Kidney epithelial cell (primary cell): ENCODE data around the gene RNU6-9. TPM values are rescaled to one million over a fixed set of nuclear protein-coding genes. Genes with fewer than 3 reads are reported as not detected.

Experiments used
- DNase-seq: peaks from one replicate; pipeline ENCODE4 v3.0.0-alpha.2; 2010; ENCODE audit warnings: low read depth
- H3K27me3 ChIP-seq: 2 replicates; pipeline ENCODE4 v1.6.0; 2011; ENCODE audit warnings: low read length; ENCODE audit not compliant: control insufficient read depth, insufficient read depth
- H3K36me3 ChIP-seq: 2 replicates; pipeline ENCODE4 v1.5.1; 2011; ENCODE audit warnings: low read length; ENCODE audit not compliant: control insufficient read depth, insufficient read depth
- H3K4me3 ChIP-seq: 2 replicates; pipeline ENCODE4 v1.5.1; 2011; ENCODE audit warnings: low read depth, mild to moderate bottlenecking, control low read depth, low read length
- total RNA-seq: library from RNA; depleted of rRNA; stranded (reverse); fragments of >200 nt; gene quantifications from 2 replicates; pipeline ENCODE4 v1.2.3, GENCODE V29; 2015
- TF ChIP-seq, protein P1 (sequence below): IDR thresholded peaks from 2 replicates; pipeline ENCODE4 v1.5.1; 2011; ENCODE audit warnings: mild to moderate bottlenecking, moderate library complexity, low read length, control low read depth, inconsistent platforms; ENCODE audit not compliant: insufficient read depth, poor library complexity, severe bottlenecking

RNU6-9 gene
- total RNA-seq, 1 donor from 2014 or later: not detected

DNA sequence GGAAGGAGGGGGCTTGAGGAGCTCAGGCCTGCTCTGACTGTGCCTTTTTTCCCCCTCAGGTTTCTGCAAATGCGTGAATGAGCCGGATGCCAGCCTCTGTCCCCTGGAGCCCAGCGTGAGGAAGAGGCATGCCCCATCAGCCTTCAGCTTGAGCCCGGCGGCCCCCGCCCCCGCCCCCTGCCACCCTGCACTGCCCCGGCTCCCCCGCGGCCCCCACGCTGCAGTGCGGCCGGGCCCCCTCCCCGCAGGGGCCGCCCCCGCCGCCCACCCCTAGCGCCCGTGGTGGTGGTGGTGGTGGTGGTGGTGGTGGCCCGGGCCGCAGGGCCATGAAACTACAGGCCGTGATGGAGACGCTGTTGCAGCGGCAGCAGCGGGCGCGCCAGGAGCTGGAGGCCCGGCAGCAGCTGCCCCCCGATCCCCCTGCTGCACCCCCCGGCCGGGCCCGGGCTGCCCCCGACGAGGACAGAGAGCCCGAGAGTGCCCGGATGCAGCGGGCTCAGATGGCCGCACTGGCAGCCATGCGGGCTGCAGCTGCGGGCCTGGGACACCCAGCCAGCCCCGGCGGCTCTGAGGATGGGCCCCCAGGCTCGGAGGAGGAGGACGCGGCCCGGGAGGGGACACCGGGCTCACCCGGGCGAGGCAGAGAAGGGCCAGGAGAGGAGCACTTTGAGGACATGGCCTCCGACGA, 36.1 kb downstream of the RNU6-9 start:
- no peak for DNase-seq

DNA sequence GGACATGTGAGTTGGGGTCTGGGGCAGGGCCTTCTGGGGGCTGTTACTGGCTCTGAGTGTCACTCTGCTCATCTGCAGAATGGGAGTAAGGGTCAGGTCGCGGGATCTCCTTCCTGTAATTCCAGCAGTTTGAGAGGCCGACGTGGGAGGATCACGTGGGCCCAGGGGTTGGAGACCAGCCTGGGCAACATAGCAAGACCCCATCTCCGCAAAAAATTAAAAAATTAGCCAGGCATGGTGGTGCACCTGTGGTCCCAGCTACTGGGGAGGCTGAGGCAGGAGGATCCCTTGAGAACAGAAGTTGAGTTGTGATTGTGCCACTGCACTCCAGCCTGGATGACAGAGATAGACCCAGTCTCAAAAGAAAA, 36.6 kb downstream of the RNU6-9 start:
- TF ChIP-seq, protein P1, sequence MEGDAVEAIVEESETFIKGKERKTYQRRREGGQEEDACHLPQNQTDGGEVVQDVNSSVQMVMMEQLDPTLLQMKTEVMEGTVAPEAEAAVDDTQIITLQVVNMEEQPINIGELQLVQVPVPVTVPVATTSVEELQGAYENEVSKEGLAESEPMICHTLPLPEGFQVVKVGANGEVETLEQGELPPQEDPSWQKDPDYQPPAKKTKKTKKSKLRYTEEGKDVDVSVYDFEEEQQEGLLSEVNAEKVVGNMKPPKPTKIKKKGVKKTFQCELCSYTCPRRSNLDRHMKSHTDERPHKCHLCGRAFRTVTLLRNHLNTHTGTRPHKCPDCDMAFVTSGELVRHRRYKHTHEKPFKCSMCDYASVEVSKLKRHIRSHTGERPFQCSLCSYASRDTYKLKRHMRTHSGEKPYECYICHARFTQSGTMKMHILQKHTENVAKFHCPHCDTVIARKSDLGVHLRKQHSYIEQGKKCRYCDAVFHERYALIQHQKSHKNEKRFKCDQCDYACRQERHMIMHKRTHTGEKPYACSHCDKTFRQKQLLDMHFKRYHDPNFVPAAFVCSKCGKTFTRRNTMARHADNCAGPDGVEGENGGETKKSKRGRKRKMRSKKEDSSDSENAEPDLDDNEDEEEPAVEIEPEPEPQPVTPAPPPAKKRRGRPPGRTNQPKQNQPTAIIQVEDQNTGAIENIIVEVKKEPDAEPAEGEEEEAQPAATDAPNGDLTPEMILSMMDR: no peak
- DNase-seq: no peak
- Histone ChIP-seq H3K36me3 (no peaks in the 10 kb centered on the region), H3K27me3 (no peaks in the 10 kb centered on the region), H3K4me3 (no peak overlapping the region)

More for the DNA sequence above, 36.1 kb downstream of the RNU6-9 start:
- no peak overlapping the region for H3K4me3 ChIP-seq
- H3K36me3 ChIP-seq: no peaks in the 10 kb centered on the region
- H3K27me3 ChIP-seq: no peaks in the 10 kb centered on the region
- TF ChIP-seq, protein P1: no peak

DNA sequence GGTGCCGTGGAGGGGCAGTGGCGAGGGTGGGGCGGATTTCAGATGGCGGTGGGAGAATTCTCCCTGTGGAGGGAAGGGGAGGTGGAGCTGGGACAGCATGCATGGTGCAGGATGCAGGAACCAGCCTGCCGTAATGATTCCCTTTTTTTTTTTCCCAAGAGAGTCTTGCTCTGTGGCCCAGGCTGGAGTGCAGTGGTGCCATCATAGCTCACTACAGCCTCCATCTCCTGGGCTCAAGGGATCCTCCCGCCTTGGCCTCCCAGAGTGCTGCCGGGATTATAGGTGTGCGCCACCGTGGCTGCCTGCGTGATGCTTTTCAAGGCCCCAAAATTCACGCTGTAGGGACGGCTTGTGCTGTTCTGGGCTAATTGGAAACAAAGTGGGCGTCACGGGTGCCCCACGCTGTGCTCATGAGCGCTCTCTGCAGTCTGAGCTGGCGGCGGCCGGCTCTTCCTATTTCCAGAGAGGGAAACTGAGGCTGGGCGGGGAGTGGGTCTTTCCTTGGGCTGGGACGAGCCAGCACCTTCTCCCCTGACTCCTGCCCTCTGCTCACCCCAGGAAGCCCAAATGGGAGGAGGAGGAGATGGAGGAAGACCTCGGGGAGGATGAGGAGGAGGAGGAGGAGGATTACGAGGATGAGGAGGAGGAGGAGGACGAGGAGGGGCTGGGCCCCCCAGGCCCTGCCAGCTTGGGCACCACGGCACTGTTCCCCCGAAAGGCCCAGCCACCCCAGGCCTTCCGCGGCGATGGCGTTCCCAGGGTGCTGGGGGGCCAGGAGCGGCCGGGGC, 38.8 kb downstream of the RNU6-9 start:
- DNase-seq: no peak
- Histone ChIP-seq H3K27me3 (no peaks in the 10 kb centered on the region), H3K4me3 (no peak overlapping the region), H3K36me3 (no peaks in the 10 kb centered on the region)
- TF ChIP-seq, protein P1: no peak

GRCh38 chr19:932648-933552, 39.6 kb downstream of the RNU6-9 start:
- TF ChIP-seq, protein P1: no peak
- DNase-seq: no peak
- Histone ChIP-seq H3K36me3 (no peaks in the 10 kb centered on the region), H3K27me3 (no peaks in the 10 kb centered on the region), H3K4me3 (no peak overlapping the region)

- no peak for DNase-seq
- Histone ChIP-seq H3K4me3 (no peak overlapping the region), H3K27me3 (no peaks in the 10 kb centered on the region), H3K36me3 (no peaks in the 10 kb centered on the region)
- TF ChIP-seq, protein P1: no peak
Measured at GRCh38 chr19:933553-933882, 40.2 kb downstream of the RNU6-9 start.
